Measurements from ENCODE around the gene CHRM4. TPM values are rescaled to one million over a fixed set of nuclear protein-coding genes. Genes with fewer than 3 reads are reported as not detected.

The CHRM4 gene
- total and polyA plus RNA-seq, 2 of the 13 experiments (the other 11 are each of a cell fraction or from before 2014, with no cell fraction given): 0.13 to 0.21 TPM

- TF ChIP-seq PREB (CRISPR knock-in tag; IDR thresholded peaks at IDR 0.05) (no peak), GZF1 (CRISPR knock-in tag; IDR thresholded peaks at IDR 0.05) (no peak), ZNF674 (CRISPR knock-in tag; IDR thresholded peaks at IDR 0.05; ENCODE audit: low read depth) (no peak), BHLHE40 (IDR thresholded peaks at IDR 0.05; ENCODE audit: low read length) (no peak), ZNF776 (CRISPR knock-in tag; IDR thresholded peaks at IDR 0.05) (no peak), FOXP4 (CRISPR knock-in tag; IDR thresholded peaks at IDR 0.05) (no peak), NRL (CRISPR knock-in tag; IDR thresholded peaks at IDR 0.05; ENCODE audit: borderline replicate concordance) (0 out of 2 replicates have a peak, but pooled peaks have one; percentile 10), ZNF709 (CRISPR knock-in tag; IDR thresholded peaks at IDR 0.05) (no peak), PLSCR1 (CRISPR knock-in tag; IDR thresholded peaks at IDR 0.05; ENCODE audit: borderline replicate concordance) (no peak), ZNF281 (CRISPR knock-in tag; IDR thresholded peaks at IDR 0.05; ENCODE audit: borderline replicate concordance) (no peak), ZNF761 (CRISPR knock-in tag; conservative IDR thresholded peaks at IDR 0.05) (no peak), ZNF576 (CRISPR knock-in tag; IDR thresholded peaks at IDR 0.05) (0 out of 2 replicates have a peak, but pooled peaks have one; percentile 34), ZNF879 (CRISPR knock-in tag; IDR thresholded peaks at IDR 0.05) (no peak), NR2F2 (IDR thresholded peaks at IDR 0.05; ENCODE audit: borderline replicate concordance, low read depth) (no peak), MEIS1 (CRISPR knock-in tag; IDR thresholded peaks at IDR 0.05; ENCODE audit: borderline replicate concordance) (no peak), ZBTB37 (CRISPR knock-in tag; IDR thresholded peaks at IDR 0.05) (no peak), ZNF710 (CRISPR knock-in tag; IDR thresholded peaks at IDR 0.05; ENCODE audit: borderline replicate concordance) (peak; percentile 65; the same call in 1 of the 2 replicates), ZNF333 (CRISPR knock-in tag; IDR thresholded peaks at IDR 0.05; ENCODE audit: borderline replicate concordance) (no peak), POLR2A (IDR thresholded peaks at IDR 0.05; ENCODE audit: insufficient read depth in 1 of 2, low read depth in 2 of 2, low read length in 2 of 2) (no peak)
Measured at GRCh38 chr11:46367916-46368267, 23.7 kb downstream of the CHRM4 start (continued).
